Measurements from ENCODE around the gene LOXL1.

DNA sequence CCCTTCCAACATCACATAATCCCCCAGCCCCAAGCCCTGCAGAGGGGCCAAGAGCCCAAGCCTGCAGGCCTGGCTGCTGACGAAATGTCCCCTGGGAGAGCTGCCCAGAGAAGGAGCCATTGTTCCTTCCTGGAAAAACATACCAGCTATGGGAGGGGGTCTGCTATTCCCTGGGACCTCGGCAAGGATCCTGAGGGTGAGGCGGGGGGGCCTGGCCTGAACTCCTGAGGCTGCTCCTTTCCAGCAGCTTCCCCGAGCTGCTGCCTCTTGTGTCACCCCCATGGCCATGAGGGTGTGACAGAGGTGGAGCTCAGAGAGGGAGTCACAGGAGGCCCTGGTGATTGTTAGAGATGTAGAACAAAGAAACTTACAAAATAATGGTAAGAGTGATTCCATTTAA lies 12.9 kb downstream of the LOXL1 start:
- TF ChIP-seq, protein P1, sequence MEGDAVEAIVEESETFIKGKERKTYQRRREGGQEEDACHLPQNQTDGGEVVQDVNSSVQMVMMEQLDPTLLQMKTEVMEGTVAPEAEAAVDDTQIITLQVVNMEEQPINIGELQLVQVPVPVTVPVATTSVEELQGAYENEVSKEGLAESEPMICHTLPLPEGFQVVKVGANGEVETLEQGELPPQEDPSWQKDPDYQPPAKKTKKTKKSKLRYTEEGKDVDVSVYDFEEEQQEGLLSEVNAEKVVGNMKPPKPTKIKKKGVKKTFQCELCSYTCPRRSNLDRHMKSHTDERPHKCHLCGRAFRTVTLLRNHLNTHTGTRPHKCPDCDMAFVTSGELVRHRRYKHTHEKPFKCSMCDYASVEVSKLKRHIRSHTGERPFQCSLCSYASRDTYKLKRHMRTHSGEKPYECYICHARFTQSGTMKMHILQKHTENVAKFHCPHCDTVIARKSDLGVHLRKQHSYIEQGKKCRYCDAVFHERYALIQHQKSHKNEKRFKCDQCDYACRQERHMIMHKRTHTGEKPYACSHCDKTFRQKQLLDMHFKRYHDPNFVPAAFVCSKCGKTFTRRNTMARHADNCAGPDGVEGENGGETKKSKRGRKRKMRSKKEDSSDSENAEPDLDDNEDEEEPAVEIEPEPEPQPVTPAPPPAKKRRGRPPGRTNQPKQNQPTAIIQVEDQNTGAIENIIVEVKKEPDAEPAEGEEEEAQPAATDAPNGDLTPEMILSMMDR (conservative IDR thresholded peaks at IDR 0.05; ENCODE audit: low read length) = no peak
- TF ChIP-seq EZH2phosphoT487 (IDR thresholded peaks at IDR 0.05; ENCODE audit: borderline replicate concordance, low read depth, low read length) = no peak
